DND-41 (cell line): Measurements from ENCODE around the gene VASH2.

Source experiments
- ATAC-seq: fragments of 200-7000 bp; cut with Tn5 transposase; 3 replicates; pipeline ENCODE4 v1.9.1; 2021; ENCODE audit warnings: low read depth; ENCODE audit not compliant: insufficient read depth
- DNase-seq: peaks from one replicate; pipeline ENCODE4 v3.0.0-alpha.2; 2020
- H2AFZ ChIP-seq: 2 replicates; pipeline ENCODE4 v1.6.0; 2012; ENCODE audit warnings: low read depth, low read length
- H3K27ac ChIP-seq: 2 replicates; pipeline ENCODE4 v1.5.1; 2012; ENCODE audit warnings: low read length, inconsistent platforms
- H3K27me3 ChIP-seq: fragments of 200-600 bp; sonication (generic); 2 replicates; pipeline ENCODE4 v1.6.0; 2012; ENCODE audit warnings: low read length, mild to moderate bottlenecking, inconsistent platforms; ENCODE audit not compliant: insufficient read depth, poor library complexity
- H3K36me3 ChIP-seq: 2 replicates; pipeline ENCODE4 v1.5.1; 2012; ENCODE audit warnings: low read length, inconsistent platforms; ENCODE audit not compliant: insufficient read depth
- H3K4me1 ChIP-seq: 2 replicates; pipeline ENCODE4 v1.5.1; 2012; ENCODE audit warnings: mild to moderate bottlenecking, low read length; ENCODE audit not compliant: insufficient read depth
- H3K4me2 ChIP-seq: 2 replicates; pipeline ENCODE4 v1.6.0; 2012; ENCODE audit warnings: mild to moderate bottlenecking, moderate library complexity, low read length, inconsistent platforms; ENCODE audit not compliant: insufficient read depth
- H3K4me3 ChIP-seq, 2 experiments: fragments of 200-600 bp in 1 of 2; shearing (Covaris generic) in 1 of 2; 2 replicates each; pipeline ENCODE4 v1.5.1; 2012 to 2016; ENCODE audit warnings: inconsistent platforms in 2 of 2, low read length in 2 of 2, mild to moderate bottlenecking in 2 of 2, low read depth in 1 of 2, moderate library complexity in 1 of 2
- H3K79me2 ChIP-seq: 2 replicates; pipeline ENCODE4 v1.6.0; 2012; ENCODE audit warnings: low read length, inconsistent platforms; ENCODE audit not compliant: insufficient read depth
- H3K9ac ChIP-seq: 2 replicates; pipeline ENCODE4 v1.6.0; 2012; ENCODE audit warnings: low read depth, mild to moderate bottlenecking, inconsistent platforms, low read length, moderate library complexity
- H3K9me3 ChIP-seq: 2 replicates; pipeline ENCODE4 v1.5.1; 2012; ENCODE audit warnings: low read length, moderate library complexity, mild to moderate bottlenecking, inconsistent platforms; ENCODE audit not compliant: insufficient read depth, severe bottlenecking
- H4K20me1 ChIP-seq: 2 replicates; pipeline ENCODE4 v1.6.0; 2012; ENCODE audit warnings: low read length; ENCODE audit not compliant: insufficient read depth
- CTCF ChIP-seq: IDR thresholded peaks from 2 replicates; pipeline ENCODE4 v1.5.1; 2012; ENCODE audit warnings: borderline replicate concordance, low read length, moderate library complexity, mild to moderate bottlenecking; ENCODE audit not compliant: poor library complexity, severe bottlenecking; ENCODE audit errors: extremely low read depth
- EZH2 ChIP-seq: IDR thresholded peaks from 3 replicates; pipeline ENCODE4 v1.6.1; 2012; ENCODE audit warnings: borderline replicate concordance, low read depth, mild to moderate bottlenecking, moderate library complexity, low read length, inconsistent platforms; ENCODE audit not compliant: severe bottlenecking

Gene VASH2

DNA sequence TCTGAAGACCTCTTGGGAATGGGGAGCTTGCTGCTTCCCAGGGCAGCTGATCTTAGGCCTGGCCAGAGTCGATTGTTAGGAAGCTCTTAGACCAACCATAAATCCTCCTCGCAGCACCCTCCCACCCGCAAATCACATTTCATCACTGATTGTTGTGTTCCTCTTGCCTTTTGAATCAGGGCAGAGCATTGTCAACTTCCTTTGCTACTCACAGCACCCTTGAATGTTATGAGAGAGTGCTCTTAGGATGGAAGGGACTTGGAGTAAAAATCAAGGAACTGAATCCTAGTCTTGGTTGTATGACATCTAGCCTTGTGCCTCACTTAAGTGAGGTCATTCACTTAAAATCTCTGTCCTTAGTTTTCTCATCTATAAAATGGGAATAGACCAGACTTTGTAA lies 3.0 kb downstream of the VASH2 start:
- H3K9ac ChIP-seq = no peak overlapping the region
- H4K20me1 ChIP-seq = no peaks in the 10 kb centered on the region
- H3K27ac ChIP-seq = no peak overlapping the region
- peaks cover 15% of the 10 kb centered on the region for H3K27me3 ChIP-seq
- ATAC-seq (no peak), DNase-seq (no peak)
- no peaks in the 10 kb centered on the region for H3K79me2 ChIP-seq
- H3K36me3 ChIP-seq = no peaks in the 10 kb centered on the region
- H3K4me3 ChIP-seq = no peak overlapping the region
- TF ChIP-seq CTCF (no peak), EZH2 (no peak)
- H2AFZ ChIP-seq = no peak overlapping the region
- H3K4me2 ChIP-seq = no peak overlapping the region
- no peaks in the 10 kb centered on the region for H3K9me3 ChIP-seq
- H3K4me1 ChIP-seq = peaks cover 5% of the 10 kb centered on the region

- no peak for DNase-seq
- no peak for ATAC-seq
- peaks cover 5% of the 10 kb centered on the region for H3K4me1 ChIP-seq
- no peaks in the 10 kb centered on the region for H3K79me2 ChIP-seq
- H3K4me3 ChIP-seq = no peak overlapping the region
- peaks cover 11% of the 10 kb centered on the region for H3K27me3 ChIP-seq
- no peaks in the 10 kb centered on the region for H4K20me1 ChIP-seq
- H3K36me3 ChIP-seq = no peaks in the 10 kb centered on the region
- no peak overlapping the region for H3K4me2 ChIP-seq
- no peak overlapping the region for H3K9ac ChIP-seq
- H3K27ac ChIP-seq = no peak overlapping the region
- H3K9me3 ChIP-seq = no peaks in the 10 kb centered on the region
- no peak for TF ChIP-seq EZH2
- no peak for TF ChIP-seq CTCF
- no peak overlapping the region for H2AFZ ChIP-seq
These were observed 4.2 kb downstream of the VASH2 start for GRCh38 chr1:212954514-212954913.

DNA sequence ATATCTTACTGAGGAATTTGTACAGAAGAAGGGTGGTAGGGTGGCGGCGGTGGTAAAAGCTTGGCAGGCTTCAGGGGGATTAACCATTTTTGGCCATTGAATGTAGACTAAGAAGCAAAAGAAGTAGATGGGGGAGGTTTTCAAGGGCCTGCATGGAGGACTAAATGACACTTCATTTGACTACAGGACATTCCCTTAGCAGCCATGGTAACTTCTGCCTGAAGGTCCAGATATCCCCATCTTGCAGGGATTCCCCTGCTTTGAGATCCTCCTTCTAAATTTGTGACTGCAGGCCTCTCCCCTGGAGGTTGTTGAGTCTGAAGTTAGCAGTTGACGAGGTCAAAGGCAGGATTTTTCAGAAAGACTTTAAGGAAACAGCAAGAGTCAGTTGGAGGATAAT lies 4.8 kb downstream of the VASH2 start:
- peaks cover 5% of the 10 kb centered on the region for H3K4me1 ChIP-seq
- no peaks in the 10 kb centered on the region for H3K36me3 ChIP-seq
- H3K27ac ChIP-seq = no peak overlapping the region
- no peak overlapping the region for H3K4me2 ChIP-seq
- H3K79me2 ChIP-seq = no peaks in the 10 kb centered on the region
- no peak overlapping the region for H2AFZ ChIP-seq
- no peak overlapping the region for H3K4me3 ChIP-seq
- H3K27me3 ChIP-seq = peaks cover 10% of the 10 kb centered on the region
- no peaks in the 10 kb centered on the region for H4K20me1 ChIP-seq
- TF ChIP-seq CTCF = no peak
- no peak for TF ChIP-seq EZH2
- DNase-seq = no peak
- no peak overlapping the region for H3K9ac ChIP-seq
- no peaks in the 10 kb centered on the region for H3K9me3 ChIP-seq
- ATAC-seq = no peak
